ENCODE measurements around the gene C3orf20.

C3orf20 gene

GRCh38 chr3:14797731-14798130 lies 122.8 kb downstream of the C3orf20 start:
- Histone ChIP-seq H3K27me3 (ENCODE audit: insufficient read depth, low read depth) (no peaks in the 10 kb centered on the region), H3K4me3 (IDR thresholded peaks at IDR 0.05; ENCODE audit: insufficient read depth, low read depth, low read length) (no peak overlapping the region), H3K4me2 (no peak overlapping the region), H3K9ac (no peak overlapping the region), H2AFZ (ENCODE audit: low read depth) (no peak overlapping the region), H3K27ac (no peak overlapping the region), H3K4me1 (ENCODE audit: low read depth, poor library complexity, severe bottlenecking) (no peaks in the 10 kb centered on the region), H3K36me3 (ENCODE audit: insufficient read depth) (no peaks in the 10 kb centered on the region), H3K79me2 (ENCODE audit: insufficient read depth, low read depth) (no peaks in the 10 kb centered on the region), H4K20me1 (ENCODE audit: insufficient read depth) (no peaks in the 10 kb centered on the region)
- TF ChIP-seq CTCF (conservative IDR thresholded peaks at IDR 0.05; ENCODE audit: low read depth, low read length), result no peak

- H3K27ac ChIP-seq, result no peak overlapping the region
- no peak for TF ChIP-seq CTCF (conservative IDR thresholded peaks at IDR 0.05; ENCODE audit: low read depth, low read length)
- H3K27me3 ChIP-seq (ENCODE audit: insufficient read depth, low read depth), result no peaks in the 10 kb centered on the region
- H4K20me1 ChIP-seq (ENCODE audit: insufficient read depth), result no peaks in the 10 kb centered on the region
- no peak overlapping the region for H3K9ac ChIP-seq
- no peaks in the 10 kb centered on the region for H3K4me1 ChIP-seq (ENCODE audit: low read depth, poor library complexity, severe bottlenecking)
- no peaks in the 10 kb centered on the region for H3K36me3 ChIP-seq (ENCODE audit: insufficient read depth)
- H3K4me3 ChIP-seq (IDR thresholded peaks at IDR 0.05; ENCODE audit: insufficient read depth, low read depth, low read length), result no peak overlapping the region
- H2AFZ ChIP-seq (ENCODE audit: low read depth), result no peak overlapping the region
- no peaks in the 10 kb centered on the region for H3K79me2 ChIP-seq (ENCODE audit: insufficient read depth, low read depth)
- no peak overlapping the region for H3K4me2 ChIP-seq
Measured at GRCh38 chr3:14798231-14798630, 123.3 kb downstream of the C3orf20 start.

- Histone ChIP-seq H3K4me2 (no peak overlapping the region), H2AFZ (ENCODE audit: low read depth) (no peak overlapping the region), H3K4me1 (ENCODE audit: low read depth, poor library complexity, severe bottlenecking) (no peaks in the 10 kb centered on the region), H3K4me3 (IDR thresholded peaks at IDR 0.05; ENCODE audit: insufficient read depth, low read depth, low read length) (no peak overlapping the region), H4K20me1 (ENCODE audit: insufficient read depth) (no peaks in the 10 kb centered on the region), H3K36me3 (ENCODE audit: insufficient read depth) (no peaks in the 10 kb centered on the region), H3K27ac (no peak overlapping the region), H3K9ac (no peak overlapping the region), H3K79me2 (ENCODE audit: insufficient read depth, low read depth) (no peaks in the 10 kb centered on the region), H3K27me3 (ENCODE audit: insufficient read depth, low read depth) (no peaks in the 10 kb centered on the region)
- no peak for TF ChIP-seq CTCF (conservative IDR thresholded peaks at IDR 0.05; ENCODE audit: low read depth, low read length)
Measured at GRCh38 chr3:14799146-14799545, 124.2 kb downstream of the C3orf20 start.

- H3K4me1 ChIP-seq (ENCODE audit: low read depth, poor library complexity, severe bottlenecking), result no peaks in the 10 kb centered on the region
- H3K9ac ChIP-seq, result no peak overlapping the region
- H3K4me3 ChIP-seq (IDR thresholded peaks at IDR 0.05; ENCODE audit: insufficient read depth, low read depth, low read length), result no peak overlapping the region
- no peaks in the 10 kb centered on the region for H4K20me1 ChIP-seq (ENCODE audit: insufficient read depth)
- H3K27ac ChIP-seq, result no peak overlapping the region
- H3K4me2 ChIP-seq, result no peak overlapping the region
- no peak for TF ChIP-seq CTCF (conservative IDR thresholded peaks at IDR 0.05; ENCODE audit: low read depth, low read length)
- no peaks in the 10 kb centered on the region for H3K36me3 ChIP-seq (ENCODE audit: insufficient read depth)
- H3K79me2 ChIP-seq (ENCODE audit: insufficient read depth, low read depth), result no peaks in the 10 kb centered on the region
- H3K27me3 ChIP-seq (ENCODE audit: insufficient read depth, low read depth), result no peaks in the 10 kb centered on the region
- H2AFZ ChIP-seq (ENCODE audit: low read depth), result no peak overlapping the region
Measured at GRCh38 chr3:14801031-14801430, 126.1 kb downstream of the C3orf20 start.
